SJCRH30 (cell line): Measurements from ENCODE around the gene SLC13A2. TPM values are rescaled to one million over a fixed set of nuclear protein-coding genes. Genes with fewer than 3 reads are reported as not detected.

ENCODE experiments used
- DNase-seq, 2 experiments: peaks; one replicate each; pipeline ENCODE4 v3.0.0-alpha.2; 2015 to 2020
- H3K27ac ChIP-seq: fragments of 250-450 bp; sonication (Bioruptor Pico); 2 replicates; pipeline ENCODE4 v1.5.1; 2020; ENCODE audit warnings: mild to moderate bottlenecking, moderate library complexity
- H3K27me3 ChIP-seq: fragments of 250-450 bp; sonication (Bioruptor Pico); 2 replicates; pipeline ENCODE4 v1.5.1; 2020; ENCODE audit warnings: mild to moderate bottlenecking, moderate library complexity
- H3K36me3 ChIP-seq: fragments of 250-450 bp; sonication (Bioruptor Pico); 2 replicates; pipeline ENCODE4 v1.5.1; 2020; ENCODE audit warnings: mild to moderate bottlenecking, moderate library complexity
- H3K4me1 ChIP-seq: fragments of 250-450 bp; sonication (Bioruptor Pico); 2 replicates; pipeline ENCODE4 v1.5.1; 2020; ENCODE audit warnings: mild to moderate bottlenecking, moderate library complexity
- H3K4me3 ChIP-seq: fragments of 250-450 bp; sonication (Bioruptor Pico); 2 replicates; pipeline ENCODE4 v1.5.1; 2020; ENCODE audit warnings: mild to moderate bottlenecking, moderate library complexity
- H3K9me3 ChIP-seq: fragments of 250-450 bp; sonication (Bioruptor Pico); replicated peaks from 2 replicates; pipeline ENCODE4 v1.5.1; 2020; ENCODE audit warnings: mild to moderate bottlenecking, moderate library complexity
- total RNA-seq: library from RNA; depleted of rRNA; stranded (reverse); fragments of >200 nt; shearing (Covaris generic); gene quantifications from 2 replicates; pipeline ENCODE4 v1.2.3, GENCODE V29; 2014

SLC13A2 gene
- total RNA-seq, 1 experiment from 2014 or later, result not detected

- H3K4me1 ChIP-seq, result no peaks in the 10 kb centered on the region
- H3K36me3 ChIP-seq, result no peaks in the 10 kb centered on the region
- DNase-seq, result no peak
- no peak overlapping the region for H3K4me3 ChIP-seq
- H3K9me3 ChIP-seq, result no peaks in the 10 kb centered on the region
- peaks cover 30% of the 10 kb centered on the region for H3K27me3 ChIP-seq
- H3K27ac ChIP-seq, result no peak overlapping the region
Measured at GRCh38 chr17:28478712-28479615, 5.5 kb downstream of the SLC13A2 start.

GRCh38 chr17:28480278-28480677 is 6.8 kb downstream of the SLC13A2 start:
- no peaks in the 10 kb centered on the region for H3K36me3 ChIP-seq
- peaks cover 21% of the 10 kb centered on the region for H3K27me3 ChIP-seq
- no peak overlapping the region for H3K27ac ChIP-seq

GRCh38 chr17:28480799-28481571 is 7.5 kb downstream of the SLC13A2 start:
- Histone ChIP-seq H3K27ac (no peak overlapping the region), H3K27me3 (peaks cover 14% of the 10 kb centered on the region), H3K36me3 (no peaks in the 10 kb centered on the region), H3K9me3 (no peaks in the 10 kb centered on the region), H3K4me3 (no peak overlapping the region), H3K4me1 (no peaks in the 10 kb centered on the region)
- no peak for DNase-seq

More at GRCh38 chr17:28480278-28480677, 6.8 kb downstream of the SLC13A2 start:
- Histone ChIP-seq H3K4me1 (no peaks in the 10 kb centered on the region), H3K9me3 (no peaks in the 10 kb centered on the region), H3K4me3 (no peak overlapping the region)
- no peak for DNase-seq

GRCh38 chr17:28482551-28483199 is 9.2 kb downstream of the SLC13A2 start:
- H3K27me3 ChIP-seq, result peaks cover 13% of the 10 kb centered on the region; the same call in 1 of the 2 replicates
- DNase-seq, result no peak
- H3K36me3 ChIP-seq, result no peaks in the 10 kb centered on the region
- H3K4me3 ChIP-seq, result no peak overlapping the region
- no peak overlapping the region for H3K27ac ChIP-seq
- H3K9me3 ChIP-seq, result no peaks in the 10 kb centered on the region
- H3K4me1 ChIP-seq, result no peaks in the 10 kb centered on the region

GRCh38 chr17:28484296-28484695 is 10.9 kb downstream of the SLC13A2 start:
- no peak overlapping the region for H3K27ac ChIP-seq
- no peaks in the 10 kb centered on the region for H3K9me3 ChIP-seq
- H3K4me3 ChIP-seq, result no peak overlapping the region
- H3K27me3 ChIP-seq, result peaks cover 18% of the 10 kb centered on the region; the same call in 1 of the 2 replicates
- H3K36me3 ChIP-seq, result no peaks in the 10 kb centered on the region
- no peak for DNase-seq
- no peaks in the 10 kb centered on the region for H3K4me1 ChIP-seq

GRCh38 chr17:28485049-28485448 is 11.6 kb downstream of the SLC13A2 start:
- no peak for DNase-seq
- Histone ChIP-seq H3K4me1 (no peaks in the 10 kb centered on the region), H3K4me3 (no peak overlapping the region), H3K9me3 (no peaks in the 10 kb centered on the region), H3K27ac (no peak overlapping the region), H3K36me3 (no peaks in the 10 kb centered on the region), H3K27me3 (peaks cover 22% of the 10 kb centered on the region; the same call in 1 of the 2 replicates)

- H3K4me3 ChIP-seq, result no peak overlapping the region
- H3K4me1 ChIP-seq, result no peaks in the 10 kb centered on the region
- H3K9me3 ChIP-seq, result 0 out of 2 replicates have a peak, but pooled peaks cover 3% of the 10 kb centered on the region
- H3K36me3 ChIP-seq, result no peaks in the 10 kb centered on the region
- no peak overlapping the region for H3K27ac ChIP-seq
- H3K27me3 ChIP-seq, result peaks cover 24% of the 10 kb centered on the region; the same call in 1 of the 2 replicates
- no peak for DNase-seq
Measured at GRCh38 chr17:28487881-28488532, 14.6 kb downstream of the SLC13A2 start.

GRCh38 chr17:28488533-28489276 is 15.3 kb downstream of the SLC13A2 start:
- Histone ChIP-seq H3K9me3 (0 out of 2 replicates have a peak, but pooled peaks cover 3% of the 10 kb centered on the region), H3K4me1 (no peaks in the 10 kb centered on the region), H3K36me3 (no peaks in the 10 kb centered on the region), H3K4me3 (no peak overlapping the region), H3K27ac (no peak overlapping the region), H3K27me3 (peaks cover 24% of the 10 kb centered on the region; the same call in 1 of the 2 replicates)
- DNase-seq, result no peak

GRCh38 chr17:28491286-28491685 is 17.8 kb downstream of the SLC13A2 start:
- DNase-seq, result no peak
- no peaks in the 10 kb centered on the region for H3K4me1 ChIP-seq
- no peak overlapping the region for H3K27ac ChIP-seq
- no peak overlapping the region for H3K4me3 ChIP-seq
- H3K9me3 ChIP-seq, result 0 out of 2 replicates have a peak, but pooled peaks cover 3% of the 10 kb centered on the region
- no peaks in the 10 kb centered on the region for H3K36me3 ChIP-seq
- peaks cover 24% of the 10 kb centered on the region; the same call in 1 of the 2 replicates for H3K27me3 ChIP-seq

- H3K27ac ChIP-seq, result no peak overlapping the region
- H3K4me1 ChIP-seq, result no peaks in the 10 kb centered on the region
- no peak overlapping the region for H3K4me3 ChIP-seq
Measured at GRCh38 chr17:28491860-28492259, 18.4 kb downstream of the SLC13A2 start.

GRCh38 chr17:28492352-28493310 is 19.2 kb downstream of the SLC13A2 start:
- Histone ChIP-seq H3K4me1 (no peaks in the 10 kb centered on the region), H3K27ac (no peak overlapping the region), H3K36me3 (no peaks in the 10 kb centered on the region), H3K27me3 (peaks cover 26% of the 10 kb centered on the region; the same call in 1 of the 2 replicates), H3K4me3 (no peak overlapping the region), H3K9me3 (0 out of 2 replicates have a peak, but pooled peaks cover 3% of the 10 kb centered on the region)
- DNase-seq, result no peak

More at GRCh38 chr17:28491860-28492259, 18.4 kb downstream of the SLC13A2 start:
- no peak for DNase-seq
- H3K27me3 ChIP-seq, result peaks cover 24% of the 10 kb centered on the region; the same call in 1 of the 2 replicates
- H3K9me3 ChIP-seq, result 0 out of 2 replicates have a peak, but pooled peaks cover 3% of the 10 kb centered on the region
- no peaks in the 10 kb centered on the region for H3K36me3 ChIP-seq

GRCh38 chr17:28493460-28493859 is 20.0 kb downstream of the SLC13A2 start:
- no peak overlapping the region for H3K4me3 ChIP-seq
- no peaks in the 10 kb centered on the region for H3K4me1 ChIP-seq
- H3K27ac ChIP-seq, result no peak overlapping the region
- H3K27me3 ChIP-seq, result peaks cover 24% of the 10 kb centered on the region; the same call in 1 of the 2 replicates
- H3K36me3 ChIP-seq, result no peaks in the 10 kb centered on the region
- H3K9me3 ChIP-seq, result 0 out of 2 replicates have a peak, but pooled peaks cover 3% of the 10 kb centered on the region
- no peak for DNase-seq
